GM19324 (cell line): ENCODE measurements around the gene KCNJ1.

ENCODE experiments used
- ATAC-seq: cut with Tn5 transposase; IDR thresholded peaks from one replicate; pipeline ENCODE4 v1.9.1; 2021; ENCODE audit warnings: mild to moderate bottlenecking, moderate library complexity; ENCODE audit not compliant: unreplicated experiment, low FRiP score

The KCNJ1 gene

DNA sequence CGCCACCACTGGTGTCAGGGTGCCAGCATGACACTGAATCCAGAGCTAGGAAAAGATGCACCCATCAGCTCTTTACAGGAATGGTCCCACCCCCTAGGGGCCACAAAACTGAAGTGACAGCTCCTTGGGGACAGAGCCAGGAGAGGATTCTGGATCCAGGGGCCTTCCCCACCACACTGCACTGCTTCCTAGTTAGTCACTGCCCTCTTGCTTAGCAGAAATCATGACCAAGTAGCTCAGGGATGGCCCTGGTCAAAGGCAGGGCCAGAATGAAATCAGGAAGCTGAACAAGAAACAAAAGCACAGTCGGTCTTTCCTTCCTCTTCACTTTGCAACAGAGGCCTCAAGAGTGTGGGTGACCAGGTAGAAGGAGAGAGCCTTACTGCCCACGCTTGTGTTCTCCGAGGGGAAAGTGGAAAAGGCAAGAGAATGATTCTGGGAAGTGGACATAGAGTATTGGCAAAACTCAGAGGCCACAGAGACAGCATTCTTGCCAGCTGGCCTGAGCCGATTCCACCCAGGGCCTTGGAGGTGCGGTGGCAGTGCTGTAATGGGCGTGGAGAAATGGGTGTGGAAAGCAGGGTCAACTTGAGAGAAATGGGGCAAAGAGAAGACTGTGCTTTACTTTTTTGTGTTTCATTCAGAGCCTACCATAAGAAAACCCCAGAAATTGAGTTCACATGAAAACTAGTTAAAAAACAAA is 39.8 kb downstream of the KCNJ1 start:
- ATAC-seq, result no peak

DNA sequence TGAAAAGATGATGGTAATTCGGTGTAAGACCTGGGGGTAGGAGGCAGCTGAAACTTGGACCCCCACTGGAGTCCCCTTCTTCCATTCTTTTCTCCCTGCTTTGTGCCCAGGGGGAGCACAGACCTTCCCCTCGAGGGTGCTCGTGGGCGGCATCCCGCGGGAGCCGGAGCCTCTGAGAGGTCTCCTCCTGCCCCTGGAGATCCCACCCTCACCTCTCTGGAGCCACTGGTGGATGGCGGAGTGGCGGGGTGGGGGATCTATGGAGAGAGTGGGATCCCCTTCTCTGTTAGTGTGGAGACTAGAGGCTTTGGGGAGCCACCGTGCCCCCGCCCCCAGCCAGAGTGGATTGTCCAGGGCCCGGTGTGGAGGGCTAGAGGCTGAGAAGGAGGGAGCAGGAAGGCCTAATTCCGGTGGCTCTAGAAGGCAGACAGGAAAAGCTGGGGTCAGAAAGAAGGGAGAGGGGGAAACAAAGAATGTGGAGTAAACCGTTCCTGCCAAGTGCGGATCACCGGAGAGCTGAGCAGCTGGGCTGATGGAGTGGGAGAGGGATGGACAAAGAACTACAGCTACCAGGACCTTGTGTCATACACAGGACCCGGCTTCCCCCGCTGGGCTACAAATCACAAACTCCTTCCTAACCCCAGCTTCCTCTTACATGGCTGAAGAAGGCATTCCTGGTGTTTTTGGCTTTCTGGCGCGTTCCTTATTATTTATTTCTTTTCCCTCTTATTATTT is 41.9 kb downstream of the KCNJ1 start:
- no peak for ATAC-seq

GRCh38 chr11:128824191-128825049 is 42.7 kb downstream of the KCNJ1 start:
- ATAC-seq, result no peak

DNA sequence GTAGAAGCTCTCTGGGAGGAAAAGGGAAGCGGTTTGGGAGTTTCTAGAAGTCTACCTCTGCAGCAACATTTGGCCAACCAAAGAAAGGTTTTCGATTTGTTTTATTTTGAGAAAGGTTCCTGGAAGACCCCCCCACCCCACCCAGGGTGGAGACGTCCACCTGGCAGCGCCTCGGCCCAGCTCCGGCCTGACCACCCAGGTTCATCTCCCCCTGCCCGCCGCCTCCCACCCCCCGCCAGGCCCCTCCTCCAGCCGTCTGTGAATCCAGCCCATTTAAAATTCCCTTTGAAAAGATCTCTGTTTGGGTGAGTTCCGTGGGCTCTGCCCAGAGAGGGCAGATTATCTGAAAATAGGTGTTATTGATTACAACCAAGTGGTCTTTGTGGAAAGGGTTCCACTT is 43.3 kb downstream of the KCNJ1 start:
- no peak for ATAC-seq

- no peak for ATAC-seq
Observed at GRCh38 chr11:128822130-128822529, 45.0 kb downstream of the KCNJ1 start.

GRCh38 chr11:128821556-128821955 is 45.5 kb downstream of the KCNJ1 start:
- no peak for ATAC-seq

GRCh38 chr11:128819198-128819597 is 47.9 kb downstream of the KCNJ1 start:
- no peak for ATAC-seq

DNA sequence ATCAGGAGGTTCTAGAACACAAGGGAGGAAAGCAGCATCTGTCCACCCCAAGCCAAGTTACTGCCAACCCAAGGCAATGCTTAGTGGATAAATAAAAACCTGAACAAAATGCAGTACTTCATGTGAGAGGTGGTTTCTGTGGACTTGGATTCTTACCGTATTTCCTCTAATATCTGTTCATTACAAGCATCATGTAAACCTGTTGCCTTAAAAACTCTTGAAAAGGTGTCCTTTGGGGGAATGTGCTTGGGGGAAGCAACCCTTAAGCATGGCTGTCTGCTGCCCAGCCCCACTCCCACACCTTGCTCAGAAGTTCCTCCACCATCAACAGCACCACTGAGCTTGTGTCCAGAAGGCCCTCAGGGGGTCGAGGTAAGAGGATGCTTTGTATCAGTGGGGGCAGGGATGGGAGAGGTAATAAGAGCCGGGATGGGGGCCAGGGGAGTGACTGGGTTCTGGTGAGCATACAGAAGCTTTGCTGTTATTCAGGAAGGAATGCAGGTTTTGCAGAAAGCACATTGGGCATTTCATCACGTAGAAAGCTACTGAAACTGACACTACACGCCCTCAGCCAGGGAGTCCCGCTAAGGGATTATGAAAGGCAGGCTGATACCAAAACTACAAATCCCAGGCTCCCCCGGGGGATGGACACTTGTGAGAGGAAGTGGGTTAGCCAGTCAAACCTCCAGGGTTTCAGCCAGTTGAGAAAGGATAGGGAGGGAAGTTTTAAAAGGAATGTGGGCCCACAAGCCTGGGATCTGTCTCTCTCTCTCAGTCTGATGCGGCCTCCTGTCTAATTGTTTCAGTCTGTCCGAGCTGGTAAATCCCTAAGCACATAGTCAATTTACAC is 52.0 kb downstream of the KCNJ1 start:
- no peak for ATAC-seq

GRCh38 chr11:128813729-128814128 is 53.4 kb downstream of the KCNJ1 start:
- no peak for ATAC-seq

- ATAC-seq, result no peak
Observed at GRCh38 chr11:128810784-128811514, 56.1 kb downstream of the KCNJ1 start.

GRCh38 chr11:128809128-128809527 is 58.0 kb downstream of the KCNJ1 start:
- no peak for ATAC-seq

GRCh38 chr11:128807909-128808308 is 59.2 kb downstream of the KCNJ1 start:
- no peak for ATAC-seq

DNA sequence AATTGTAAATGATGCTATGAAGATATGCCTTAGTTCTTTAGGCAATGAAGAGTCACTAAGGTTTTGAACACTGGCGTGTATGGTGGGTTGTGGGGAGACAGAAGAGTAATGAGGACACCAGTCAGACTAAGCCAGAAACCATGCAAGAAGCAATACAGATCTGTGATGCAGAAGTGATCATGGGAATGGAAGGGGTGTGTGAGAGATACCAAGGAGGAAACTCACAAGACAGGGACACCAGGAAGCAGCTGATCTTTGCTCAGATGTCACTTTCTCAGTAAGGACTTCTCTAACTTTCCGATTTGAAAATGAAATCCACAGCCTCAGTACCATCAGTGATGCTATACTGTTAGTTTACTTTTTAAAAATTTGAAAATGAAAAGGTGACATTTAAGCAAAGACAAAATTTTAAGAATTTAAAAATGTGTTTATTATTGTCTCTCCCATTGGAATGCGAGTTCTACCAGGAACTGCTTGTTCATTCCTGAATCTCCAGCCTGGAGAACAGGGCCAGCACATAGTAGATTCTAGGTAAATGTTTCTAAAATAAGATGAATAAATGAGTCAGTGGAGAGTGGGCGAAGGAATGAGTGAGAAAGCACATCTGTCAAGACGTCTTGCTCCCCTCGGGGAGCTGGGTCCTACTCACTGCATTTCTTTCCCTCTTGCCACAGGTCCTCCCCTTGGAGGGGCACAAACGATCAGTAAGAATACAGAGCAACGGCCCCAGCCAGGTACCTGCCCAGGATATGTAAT is 60.4 kb downstream of the KCNJ1 start:
- no peak for ATAC-seq

GRCh38 chr11:128804481-128804880 is 62.6 kb downstream of the KCNJ1 start:
- no peak for ATAC-seq

DNA sequence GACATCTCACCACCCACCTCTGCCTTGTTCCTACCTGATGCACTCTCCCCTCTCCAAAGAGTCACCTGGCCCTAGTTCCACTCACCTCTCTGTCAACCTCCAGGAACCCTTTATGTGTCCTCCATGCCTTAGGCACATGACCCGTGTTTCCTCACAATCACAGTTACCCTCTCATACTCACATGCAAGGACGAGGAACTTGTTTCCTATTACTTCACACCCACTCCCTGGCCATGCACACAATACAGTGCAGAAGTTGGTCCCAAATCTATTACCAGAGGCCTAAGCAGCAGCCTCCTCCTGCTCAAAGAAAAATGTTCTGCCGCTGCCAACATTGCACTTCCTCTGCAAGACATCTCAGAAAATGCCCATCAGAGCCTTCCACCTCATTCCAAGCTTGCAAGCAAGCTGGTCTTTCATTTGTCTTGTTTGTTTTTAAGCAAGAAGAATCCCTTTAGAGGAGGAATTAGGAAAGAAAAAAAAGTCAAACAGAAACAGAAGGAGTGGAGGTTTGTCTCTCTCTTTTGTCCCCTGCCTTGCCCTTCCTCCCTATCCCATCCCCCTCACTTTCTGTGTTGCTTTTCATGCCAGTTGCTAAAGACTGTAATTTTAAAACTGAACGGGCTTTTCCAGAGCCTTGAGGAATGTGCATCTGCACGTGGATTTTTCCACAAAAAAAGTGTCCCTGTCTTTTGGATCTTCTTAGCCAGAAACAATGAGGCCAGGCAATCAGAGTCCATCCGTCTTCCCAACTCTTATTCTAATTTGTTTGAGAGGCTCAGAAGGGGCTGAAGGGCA is 63.4 kb downstream of the KCNJ1 start:
- ATAC-seq, result no peak

- ATAC-seq, result no peak
Observed at GRCh38 chr11:128803011-128803410, 64.1 kb downstream of the KCNJ1 start.

DNA sequence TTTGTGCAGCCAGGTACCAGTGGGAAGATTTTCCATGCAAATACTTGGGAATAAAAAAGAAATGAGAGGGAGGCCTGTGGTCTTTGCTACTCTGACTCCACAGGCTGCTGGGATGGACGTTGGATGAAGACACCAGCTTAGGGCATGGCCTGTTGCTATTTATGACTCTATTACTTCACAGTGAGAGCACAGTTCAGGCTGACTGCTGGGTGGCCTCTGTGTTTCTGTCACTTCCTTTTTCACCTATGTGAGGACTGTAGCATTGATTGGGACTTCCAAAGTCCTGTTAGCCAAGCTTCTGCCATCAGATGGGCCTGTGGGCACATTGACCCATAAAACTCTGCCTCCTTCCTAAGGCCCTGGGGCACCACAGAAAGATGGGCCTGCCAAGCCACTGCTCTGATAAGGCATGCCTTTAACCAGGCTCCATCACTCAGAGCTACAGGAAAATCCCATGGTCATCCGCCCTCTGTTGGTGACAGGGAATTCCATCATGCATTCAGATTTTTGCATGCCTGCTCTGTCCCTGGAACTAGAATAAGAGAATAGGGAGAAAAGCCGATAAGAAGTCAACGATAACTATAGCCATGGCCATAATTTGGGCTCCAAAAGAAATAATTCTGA is 64.6 kb downstream of the KCNJ1 start:
- ATAC-seq, result no peak
